ENCODE measurements around the gene SRGAP1. TPM values are rescaled to one million over a fixed set of nuclear protein-coding genes. Genes with fewer than 3 reads are reported as not detected.
A peak's percentile ranks its signal among the peaks of the same experiment; 100 is the strongest.

Gene SRGAP1
- total and polyA plus RNA-seq, 2 of the 8 experiments (the other 6 are each of a cell fraction or from before 2014, with no cell fraction given): 3.2 to 7.3 TPM

DNA sequence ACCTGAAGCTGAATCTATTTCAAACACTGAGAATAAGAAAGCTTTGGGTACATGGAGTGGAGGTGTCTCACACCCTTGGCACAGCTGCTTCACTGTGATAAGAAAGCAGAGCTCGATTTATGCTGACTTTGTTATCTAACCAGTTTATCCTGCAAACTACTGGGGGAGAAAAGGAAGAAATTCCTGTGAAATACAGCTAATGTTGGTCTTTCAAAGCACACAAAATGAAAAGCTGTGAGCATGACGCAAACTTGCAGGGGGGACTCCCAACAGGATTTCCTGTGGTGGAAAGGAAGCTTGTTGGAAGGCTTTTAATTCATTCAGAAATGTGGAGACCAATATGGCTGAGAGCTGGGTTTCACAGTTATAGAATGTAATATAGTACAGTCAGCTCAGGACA is 53.4 kb downstream of the SRGAP1 start:
- Histone ChIP-seq H2BK20ac (ENCODE audit: low read length) (no peak overlapping the region), H2BK5ac (ENCODE audit: low read depth, low read length) (no peak overlapping the region), H3K4me2 (ENCODE audit: insufficient read depth in 1 of 2, low read depth in 2 of 2, low read length in 2 of 2) (no peak overlapping the region), H2AFZ (ENCODE audit: low read length) (0 out of 2 replicates have a peak overlapping the region, but pooled peaks have one; percentile 28), H3K23me2 (ENCODE audit: low read depth, low read length) (no peaks in the 10 kb centered on the region), H3K18ac (ENCODE audit: extremely low read depth, low read length) (no peak overlapping the region), H3K79me2 (ENCODE audit: control insufficient read depth in 1 of 2, insufficient read depth in 2 of 2, low read length in 2 of 2) (no peaks in the 10 kb centered on the region; a peak in 1 of 4 replicates), H3K79me1 (ENCODE audit: low read depth, low read length) (no peaks in the 10 kb centered on the region; the same call in 1 of the 2 replicates), H3K27me3 (replicated peaks in 1 of 4; ENCODE audit: control insufficient read depth in 3 of 4, extremely low read depth in 1 of 4, insufficient read depth in 3 of 4, low read length in 3 of 4) (no peaks in the 10 kb centered on the region), H3K4ac (replicated peaks; ENCODE audit: insufficient read length, low read depth, low read length) (no peak overlapping the region), H3K9ac (replicated peaks in 1 of 4; ENCODE audit: extremely low read depth in 1 of 4, low read depth in 3 of 4, low read length in 3 of 4) (no peak overlapping the region), H3K14ac (ENCODE audit: insufficient read length) (no peak overlapping the region), H4K5ac (ENCODE audit: insufficient read length, low read depth, low read length) (no peak overlapping the region), H3K56ac (replicated peaks; ENCODE audit: insufficient read length, low read depth, low read length) (peak overlapping the region; percentile 10), H4K8ac (ENCODE audit: extremely low read depth, insufficient read depth, low read length) (no peak overlapping the region), H2BK15ac (ENCODE audit: low read length) (no peak overlapping the region), H2AK5ac (ENCODE audit: low read depth, low read length) (no peak overlapping the region), H3K36me3 (ENCODE audit: control insufficient read depth in 2 of 4, insufficient read depth in 4 of 4, low read length in 3 of 4) (no peaks in the 10 kb centered on the region), H2BK120ac (replicated peaks; ENCODE audit: low read depth, low read length) (no peak overlapping the region), H3K4me1 (replicated peaks in 1 of 4; ENCODE audit: control insufficient read depth in 3 of 4, insufficient read depth in 4 of 4, low read length in 3 of 4) (peaks cover under 1 to 5% (median 3%) of the 10 kb centered on the region in 4 experiments; a peak in 3 of 7 replicates), H2BK12ac (ENCODE audit: low read depth, low read length) (no peak overlapping the region), H4K20me1 (replicated peaks in 1 of 2; ENCODE audit: control insufficient read depth in 1 of 2, insufficient read depth in 2 of 2, low read length in 2 of 2) (no peaks in the 10 kb centered on the region), H3K23ac (ENCODE audit: insufficient read length) (no peak overlapping the region), H4K91ac (replicated peaks; ENCODE audit: insufficient read length, low read length) (no peak overlapping the region), H3K9me3 (ENCODE audit: insufficient read depth in 2 of 2, low read depth in 1 of 2, low read length in 1 of 2) (no peaks in the 10 kb centered on the region), H3K4me3 (ENCODE audit: extremely low read depth in 1 of 4, insufficient read depth in 2 of 4, low read depth in 3 of 4, low read length in 4 of 4) (no peak overlapping the region), H3K27ac (ENCODE audit: low read depth, low read length) (no peak overlapping the region)
- ChIA-PET POLR2A (ENCODE audit: partially characterized antibody) (interaction anchor here (1.2 kb wide), 1 partner anchor 9 kb away, joined by 9 read pairs; no protein-coding TSS in a partner anchor), CTCF (ENCODE audit: partially characterized antibody) (interaction anchor here (0.6 to 1.4 kb wide), 3 partner anchors 9 to 146 kb away, joined by 3 to 4 read pairs (median 3); no protein-coding TSS in a partner anchor)
- FAIRE-seq (no peak), DNase-seq (ENCODE audit: low read depth in 1 of 2, low spot score in 2 of 2) (no peak)
- no peak for TF ChIP-seq CEBPB (IDR thresholded peaks at IDR 0.05; ENCODE audit: low read depth, low read length)
- TF ChIP-seq TEAD4 (IDR thresholded peaks at IDR 0.05; ENCODE audit: low read depth, low read length): no peak
- TF ChIP-seq SP1 (IDR thresholded peaks at IDR 0.05; ENCODE audit: low read depth, low read length): no peak
- TF ChIP-seq, protein P1, sequence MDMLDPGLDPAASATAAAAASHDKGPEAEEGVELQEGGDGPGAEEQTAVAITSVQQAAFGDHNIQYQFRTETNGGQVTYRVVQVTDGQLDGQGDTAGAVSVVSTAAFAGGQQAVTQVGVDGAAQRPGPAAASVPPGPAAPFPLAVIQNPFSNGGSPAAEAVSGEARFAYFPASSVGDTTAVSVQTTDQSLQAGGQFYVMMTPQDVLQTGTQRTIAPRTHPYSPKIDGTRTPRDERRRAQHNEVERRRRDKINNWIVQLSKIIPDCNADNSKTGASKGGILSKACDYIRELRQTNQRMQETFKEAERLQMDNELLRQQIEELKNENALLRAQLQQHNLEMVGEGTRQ (IDR thresholded peaks at IDR 0.05; ENCODE audit: low read length): no peak
- no peak for TF ChIP-seq POLR2AphosphoS5 (IDR thresholded peaks at IDR 0.05; ENCODE audit: low read depth, low read length)
- no peak for TF ChIP-seq KDM5A (IDR thresholded peaks at IDR 0.05; ENCODE audit: low read length)
- no peak for TF ChIP-seq SAP30 (IDR thresholded peaks at IDR 0.05; ENCODE audit: insufficient read depth, insufficient replicate concordance, low read length)
- TF ChIP-seq SP4 (IDR thresholded peaks at IDR 0.05; ENCODE audit: low read length): no peak
- WGBS, 2 experiments (ENCODE audit: extremely low coverage in 1 of 2, insufficient coverage in 1 of 2, insufficient read length in 1 of 2, insufficient replicate concordance in 2 of 2, low coverage in 1 of 2, low lambda C conversion rate in 2 of 2, missing lambda C conversion rate in 1 of 2): 72% methylated on average over 2 of the region's 2 CpGs; no CpG with 5 or more reads in 1 of the 2 experiments
